ENCODE results near the gene TBC1D23. TPM values are rescaled to one million over a fixed set of nuclear protein-coding genes. Genes with fewer than 3 reads are reported as not detected.

Gene TBC1D23
- polyA plus RNA-seq, 1 of the 3 experiments (the other 2 are of a cell fraction) = 6.7 TPM

GRCh38 chr3:100265016-100265415 lies 4.2 kb downstream of the TBC1D23 start:
- Histone ChIP-seq H3K4me2 (no peak overlapping the region; the same call in 1 of the 2 replicates), H3F3A (replicated peaks; ENCODE audit: insufficient read depth) (peaks cover 24% of the 10 kb centered on the region), H3K27me3 (ENCODE audit: insufficient read depth) (no peaks in the 10 kb centered on the region), H3K4me3 (ENCODE audit: low read depth in 2 of 2, low read length in 1 of 2) (no peak overlapping the region), H4K20me1 (ENCODE audit: insufficient read depth) (peaks cover 14% of the 10 kb centered on the region; the same call in 1 of the 2 replicates), H2AFZ (ENCODE audit: low read depth) (no peak overlapping the region), H3K27ac (ENCODE audit: low read depth in 2 of 2, low read length in 1 of 2) (no peak overlapping the region), H3K9me3 (no peaks in the 10 kb centered on the region), H3K9me2 (no peaks in the 10 kb centered on the region), H3K79me2 (ENCODE audit: insufficient read depth) (peaks cover 82% of the 10 kb centered on the region), H3K36me3 (replicated peaks in 1 of 2; ENCODE audit: control insufficient read depth in 1 of 2, insufficient read depth in 2 of 2, low read length in 1 of 2) (no peaks in the 10 kb centered on the region), H3K4me1 (ENCODE audit: control insufficient read depth in 1 of 2, insufficient read depth in 2 of 2, low read depth in 1 of 2, low read length in 1 of 2) (peaks cover 9 to 35% of the 10 kb centered on the region in 2 experiments; a peak in 3 of 4 replicates), H3K9ac (no peak overlapping the region)
- POLR2A ChIA-PET = no interaction called here
- CTCF ChIA-PET = interaction anchor here (1.0 kb wide), 1 partner anchor 32 kb away, joined by 3 read pairs; no protein-coding TSS in a partner anchor
- no peak for DNase-seq
- WGBS (ENCODE audit: low lambda C conversion rate) = 86% methylated on average over 1 of the region's 1 CpG
- TF ChIP-seq SIN3A (IDR thresholded peaks at IDR 0.05; ENCODE audit: borderline replicate concordance, low read depth, low read length) = no peak
- no peak for TF ChIP-seq EZH2phosphoT487 (IDR thresholded peaks at IDR 0.05; ENCODE audit: borderline replicate concordance, low read depth)
- no peak for TF ChIP-seq FOXJ3 (CRISPR knock-in tag; IDR thresholded peaks at IDR 0.05)
- no peak for TF ChIP-seq RAD21 (IDR thresholded peaks at IDR 0.05; ENCODE audit: low read length)
- no peak for TF ChIP-seq GABPA (IDR thresholded peaks at IDR 0.05; ENCODE audit: low read depth)
- no peak for TF ChIP-seq NRF1 (IDR thresholded peaks at IDR 0.05; ENCODE audit: low read depth, low read length)
- no peak for TF ChIP-seq MAX (IDR thresholded peaks at IDR 0.05; ENCODE audit: low read depth)
- TF ChIP-seq GATA2 (CRISPR knock-in tag; IDR thresholded peaks at IDR 0.05) = no peak
- no peak for TF ChIP-seq EP300 (IDR thresholded peaks at IDR 0.05; ENCODE audit: borderline replicate concordance in 1 of 2, low read depth in 1 of 2, low read length in 1 of 2)
- no peak for TF ChIP-seq TAF1 (IDR thresholded peaks at IDR 0.05; ENCODE audit: borderline replicate concordance, low read depth, low read length)
- TF ChIP-seq TEAD4 (IDR thresholded peaks at IDR 0.05; ENCODE audit: borderline replicate concordance, insufficient read depth) = no peak
- TF ChIP-seq USF2 (IDR thresholded peaks at IDR 0.05; ENCODE audit: borderline replicate concordance, low read depth, low read length) = no peak
- no peak for TF ChIP-seq YY1 (IDR thresholded peaks at IDR 0.05; ENCODE audit: low read depth)
- TF ChIP-seq ELF1 (IDR thresholded peaks at IDR 0.05) = no peak

- Histone ChIP-seq H3K9me3 (no peaks in the 10 kb centered on the region), H3K27ac (ENCODE audit: low read depth in 2 of 2, low read length in 1 of 2) (no peak overlapping the region), H3K9me2 (no peaks in the 10 kb centered on the region), H3K27me3 (ENCODE audit: insufficient read depth) (no peaks in the 10 kb centered on the region), H2AFZ (ENCODE audit: low read depth) (no peak overlapping the region), H3K4me2 (no peak overlapping the region), H3K4me3 (ENCODE audit: low read depth in 2 of 2, low read length in 1 of 2) (no peak overlapping the region), H3K79me2 (ENCODE audit: insufficient read depth) (peaks cover 90% of the 10 kb centered on the region), H3F3A (replicated peaks; ENCODE audit: insufficient read depth) (peaks cover 24% of the 10 kb centered on the region), H3K9ac (no peak overlapping the region), H3K4me1 (ENCODE audit: control insufficient read depth in 1 of 2, insufficient read depth in 2 of 2, low read depth in 1 of 2, low read length in 1 of 2) (peaks cover 4 to 37% of the 10 kb centered on the region in 2 experiments; a peak in 3 of 4 replicates), H3K36me3 (replicated peaks in 1 of 2; ENCODE audit: control insufficient read depth in 1 of 2, insufficient read depth in 2 of 2, low read length in 1 of 2) (no peaks in the 10 kb centered on the region), H4K20me1 (ENCODE audit: insufficient read depth) (peaks cover 14% of the 10 kb centered on the region; the same call in 1 of the 2 replicates)
- POLR2A ChIA-PET = no interaction called here
- CTCF ChIA-PET = no interaction called here
- no peak for DNase-seq
- WGBS (ENCODE audit: low lambda C conversion rate) = 90% methylated on average over 1 of the region's 1 CpG
- no peak for TF ChIP-seq SIN3A (IDR thresholded peaks at IDR 0.05; ENCODE audit: borderline replicate concordance, low read depth, low read length)
- TF ChIP-seq ELF1 (IDR thresholded peaks at IDR 0.05) = no peak
- no peak for TF ChIP-seq TCF12 (IDR thresholded peaks at IDR 0.05)
- TF ChIP-seq GATA2 (CRISPR knock-in tag; IDR thresholded peaks at IDR 0.05) = no peak
- no peak for TF ChIP-seq TAF1 (IDR thresholded peaks at IDR 0.05; ENCODE audit: borderline replicate concordance, low read depth, low read length)
- no peak for TF ChIP-seq MEF2A (IDR thresholded peaks at IDR 0.05; ENCODE audit: borderline replicate concordance, low read depth)
- TF ChIP-seq USF2 (IDR thresholded peaks at IDR 0.05; ENCODE audit: borderline replicate concordance, low read depth, low read length) = no peak
- no peak for TF ChIP-seq POLR2AphosphoS5 (IDR thresholded peaks at IDR 0.05; ENCODE audit: low read depth, low read length)
- TF ChIP-seq USF1 (IDR thresholded peaks at IDR 0.05; ENCODE audit: borderline replicate concordance, low read depth) = no peak
These were observed 5.7 kb downstream of the TBC1D23 start for GRCh38 chr3:100266531-100266930.
